Heart left ventricle (tissue), 13 donors: ENCODE data around the gene HIP1.

Experiments used
- CTCF ChIP-seq, 12 donors: fragments of 200-600 bp; sonication (generic) in 4 of 12; IDR thresholded peaks; one replicate each; pipeline versions ENCODE4 v1.5.0 to v1.8.0; 2018 to 2022; ENCODE audit warnings: antibody characterized with exemption in 12 of 12, mild to moderate bottlenecking in 5 of 12
- POLR2A ChIP-seq, 2 donors: fragments of 450-650 bp; IDR thresholded peaks; one replicate each; pipeline ENCODE4 v1.6.1; 2017; ENCODE audit warnings: antibody characterized with exemption in 2 of 2, mild to moderate bottlenecking in 2 of 2, moderate library complexity in 2 of 2
- donor health status: ischemic (EF 13 %, LVEDD 7.1; RV severe dilation, severe dysfunction).
- donor health status: DM: no; HTN: yes; CAD: no.
- donor health status: DM: no; HTN: no; CAD: no.
- donor health status: ischemic (EF 25% LVEDD 6.9; RV normal size, moderate dysfunction).
- donor health status: ischemic (EF 25% LVEDD 5.7; RV mildly dilated, moderate dysfunction).
- donor health status: ischemic (EF 35%, LVEDD 5.7; RV mildly dilated, moderate dysfunction).
- donor health status: nonischemic (EF 11% LVEDD 7.7; RV severe dilation, severe dysfunction).
- donor health status: DM: yes; HTN: yes; CAD: no.
- donor health status: PGD.
- donor health status: ischemic (EF 29% LVEDD 5.4; RV normal size, mild dysfunction).
- donor health status: nonischemic (EF 23%, LVEDD 6.1; RV moderate dilation, normal function).

- TF ChIP-seq CTCF (IDR thresholded peaks at IDR 0.05): no peak
- no peak for TF ChIP-seq POLR2A (IDR thresholded peaks at IDR 0.05)
Observed at GRCh38 chr7:75623390-75624133, 115.2 kb downstream of the HIP1 start.
